Body of pancreas (tissue), 4 donors: ENCODE measurements around the gene HOXC10. TPM values are rescaled to one million over a fixed set of nuclear protein-coding genes. Genes with fewer than 3 reads are reported as not detected.

Experiments used
- ATAC-seq: fragments of 150-250 bp; one replicate; pipeline ENCODE4 v1.9.1; 2016
- DNase-seq, 4 donors: peaks; one replicate each; pipeline ENCODE4 v3.0.0-alpha.2; 2019
- H3K27ac ChIP-seq, 4 donors: fragments of 200-600 bp; sonication (generic); 1 replicate in 3 of 4; 2 replicates in 1 of 4; pipeline versions ENCODE4 v1.5.1 to v1.6.1; 2016 to 2019; ENCODE audit warnings: mild to moderate bottlenecking in 1 of 4, mixed read lengths in 1 of 4, moderate library complexity in 1 of 4
- H3K27me3 ChIP-seq, 2 donors: fragments of 200-600 bp; sonication (generic); one replicate each; pipeline ENCODE4 v1.6.0; 2016; ENCODE audit warnings: mild to moderate bottlenecking in 1 of 2
- H3K36me3 ChIP-seq, 2 donors: fragments of 200-600 bp; sonication (generic); replicated peaks in 1 of 2; 2 replicates each; pipeline ENCODE4 v1.5.1; 2016; ENCODE audit warnings: low read depth in 2 of 2; ENCODE audit not compliant: insufficient read depth in 1 of 2
- H3K4me1 ChIP-seq: fragments of 200-600 bp; sonication (generic); one replicate; pipeline ENCODE4 v1.6.0; 2016
- H3K4me3 ChIP-seq, 2 donors: fragments of 200-600 bp; sonication (generic); 1 replicate in 1 of 2; 2 replicates in 1 of 2; pipeline ENCODE4 v1.5.1; 2016 to 2019
- H3K9me3 ChIP-seq, 3 donors: fragments of 200-600 bp; sonication (generic); 1 replicate in 2 of 3; 2 replicates in 1 of 3; pipeline ENCODE4 v1.5.1; 2016
- CTCF ChIP-seq, 7 experiments: fragments of 450-650 bp in 4 of 7; fragments of 200-600 bp in 3 of 7; sonication (generic) in 3 of 7; IDR thresholded peaks; one replicate each; pipeline ENCODE4 v1.5.1; 2016 to 2019; ENCODE audit warnings: antibody characterized with exemption in 7 of 7
- POLR2A ChIP-seq, 3 donors: fragments of 450-650 bp; IDR thresholded peaks; one replicate each; pipeline ENCODE4 v1.6.1; 2016; ENCODE audit warnings: antibody characterized with exemption in 3 of 3, mild to moderate bottlenecking in 2 of 3
- WGBS, 2 donors: methylation state at CpG; one replicate each; pipeline ENCODE4 v1.1.5; 2017; 5-methylcytosine and 5-hydroxymethylcytosine counted together
- intact Hi-C: fragments of 100-400 bp; cut with DNase I; formaldehyde crosslinking; loops from one replicate; pipeline ENCODE4 v1.15.1; 2023
- total RNA-seq, 2 donors: library from RNA; depleted of rRNA; stranded (reverse); fragments of >200 nt; gene quantifications; one replicate each; pipeline ENCODE4 v1.1.0, GENCODE V29; 2016

Gene HOXC10
- total RNA-seq, 2 donors from 2014 or later = not detected

GRCh38 chr12:53973236-53974042 lies 11.5 kb upstream of the HOXC10 start:
- TF ChIP-seq POLR2A (IDR thresholded peaks at IDR 0.05) (no peak), CTCF (IDR thresholded peaks at IDR 0.05) (no peak)
- DNase-seq (no peak), ATAC-seq (peak; percentile 21)
- no peaks in the 10 kb centered on the region for H3K36me3 ChIP-seq
- H3K9me3 ChIP-seq = no peaks in the 10 kb centered on the region
- intact Hi-C loops = no loop called here
- 2 to 5% methylated on average over 31 to 69 of the region's 71 CpGs for WGBS, 2 donors
- H3K4me1 ChIP-seq = peaks cover 22% of the 10 kb centered on the region
- no peak overlapping the region for H3K4me3 ChIP-seq
- H3K27me3 ChIP-seq = peaks cover 3 to 85% of the 10 kb centered on the region in 2 donors
- H3K27ac ChIP-seq = no peak overlapping the region

GRCh38 chr12:53974084-53975063 lies 10.6 kb upstream of the HOXC10 start, which contains the start of gene HOTAIR:
HOTAIR (minus strand) TSS chr12:53974954.
- WGBS, 2 donors = 2% methylated on average over 23 to 59 of the region's 63 CpGs
- H3K27ac ChIP-seq = no peak within 1 kb of the TSS
- H3K36me3 ChIP-seq = no peaks in the 10 kb centered on the region
- TF ChIP-seq CTCF (IDR thresholded peaks at IDR 0.05) = no peak
- no peak for TF ChIP-seq POLR2A (IDR thresholded peaks at IDR 0.05)
- DNase-seq (peak in 3 of 4 donors; percentile 25 to 50 (median 43)), ATAC-seq (peak; percentile 62)
- H3K4me3 ChIP-seq = peak within 1 kb of the TSS in 1 of 2 donors; percentile 7
- H3K4me1 ChIP-seq = peaks cover 22% of the 10 kb centered on the region
- intact Hi-C loops = no loop called here
- no peaks in the 10 kb centered on the region for H3K9me3 ChIP-seq
- peaks cover 3 to 84% of the 10 kb centered on the region in 2 donors for H3K27me3 ChIP-seq

- 2 to 5% methylated on average over 21 to 22 of the region's 25 CpGs for WGBS, 2 donors
- DNase-seq = no peak
- H3K27me3 ChIP-seq = peaks cover 3 to 80% of the 10 kb centered on the region in 2 donors
Observed at GRCh38 chr12:53975064-53975471, 9.9 kb upstream of the HOXC10 start.

More at GRCh38 chr12:53975064-53975471, 9.9 kb upstream of the HOXC10 start:
- Histone ChIP-seq H3K4me3 (no peak overlapping the region), H3K27ac (no peak overlapping the region), H3K4me1 (peaks cover 22% of the 10 kb centered on the region), H3K36me3 (no peaks in the 10 kb centered on the region), H3K9me3 (no peaks in the 10 kb centered on the region)
- no peak for ATAC-seq
- TF ChIP-seq CTCF (IDR thresholded peaks at IDR 0.05) = no peak
- TF ChIP-seq POLR2A (IDR thresholded peaks at IDR 0.05) = no peak
- intact Hi-C loops = no loop called here
